ENCODE results near the gene COL18A1. TPM values are rescaled to one million over a fixed set of nuclear protein-coding genes. Genes with fewer than 3 reads are reported as not detected.

COL18A1 gene
- total and polyA plus RNA-seq, 10 donors: 35.0 to 208 (median 86.4) TPM

GRCh38 chr21:45461369-45461750 is 56.4 kb downstream of the COL18A1 start:
- intact Hi-C loops (cut with DNase I; ENCODE audit: low total_unique reads): no loop called here
- Histone ChIP-seq H3K27me3 (replicated peaks in 1 of 7) (peaks cover 0 to 42% (median 0%) of the 10 kb centered on the region in 7 donors), H3K27ac (no peak overlapping the region), H3K9me3 (peaks cover 0 to 25% (median 19%) of the 10 kb centered on the region in 8 donors), H3K36me3 (no peaks in the 10 kb centered on the region), H3K4me3 (no peak overlapping the region), H3K4me1 (peaks cover 0 to 9% (median 1%) of the 10 kb centered on the region in 6 donors)
- WGBS, 5 donors: 90 to 94% (median 92%) methylated on average over 5 of the region's 5 CpGs
- TF ChIP-seq CTCF (IDR thresholded peaks at IDR 0.05 in 8 of 11, conservative IDR thresholded peaks at IDR 0.05 in 3 of 11): no peak
- DNase-seq: peak; percentile 49

- TF ChIP-seq CTCF (IDR thresholded peaks at IDR 0.05 in 8 of 11, conservative IDR thresholded peaks at IDR 0.05 in 3 of 11) (no peak), POLR2A (IDR thresholded peaks at IDR 0.05) (no peak), POLR2AphosphoS5 (IDR thresholded peaks at IDR 0.05) (no peak)
- H3K27me3 ChIP-seq (replicated peaks in 1 of 7): peaks cover 0 to 37% (median 0%) of the 10 kb centered on the region in 7 donors
- peaks cover 0 to 25% (median 19%) of the 10 kb centered on the region in 8 donors for H3K9me3 ChIP-seq
- DNase-seq: no peak
- no peak overlapping the region for H3K27ac ChIP-seq
- no peaks in the 10 kb centered on the region for H3K36me3 ChIP-seq
- peaks cover 0 to 14% (median 3%) of the 10 kb centered on the region in 6 donors for H3K4me1 ChIP-seq
- intact Hi-C loops (cut with DNase I; ENCODE audit: low total_unique reads): no loop called here
- no peak overlapping the region for H3K4me3 ChIP-seq
Observed at GRCh38 chr21:45461806-45462341, 56.9 kb downstream of the COL18A1 start.

- H3K4me1 ChIP-seq: peaks cover 0 to 22% (median 5%) of the 10 kb centered on the region in 6 donors
- DNase-seq: no peak
- no peak overlapping the region for H3K4me3 ChIP-seq
- H3K27ac ChIP-seq: no peak overlapping the region
- peaks cover 0 to 25% (median 19%) of the 10 kb centered on the region in 8 donors for H3K9me3 ChIP-seq
- TF ChIP-seq POLR2AphosphoS5 (IDR thresholded peaks at IDR 0.05): no peak
- no peak for TF ChIP-seq CTCF (IDR thresholded peaks at IDR 0.05 in 8 of 11, conservative IDR thresholded peaks at IDR 0.05 in 3 of 11)
- no peak for TF ChIP-seq POLR2A (IDR thresholded peaks at IDR 0.05)
- WGBS, 5 donors: 84 to 92% (median 89%) methylated on average over 2 to 7 of the region's 7 CpGs
- H3K36me3 ChIP-seq: peaks cover 0 to 7% (median 0%) of the 10 kb centered on the region in 6 donors
- H3K27me3 ChIP-seq (replicated peaks in 1 of 7): peaks cover 0 to 28% (median 0%) of the 10 kb centered on the region in 7 donors
- intact Hi-C loops (cut with DNase I; ENCODE audit: low total_unique reads): no loop called here
Observed at GRCh38 chr21:45463871-45464270, 58.9 kb downstream of the COL18A1 start.

- Histone ChIP-seq H3K27ac (no peak overlapping the region), H3K36me3 (peaks cover 0 to 11% (median 0%) of the 10 kb centered on the region in 6 donors), H3K27me3 (replicated peaks in 1 of 7) (peaks cover 0 to 23% (median 0%) of the 10 kb centered on the region in 7 donors), H3K4me1 (peaks cover 0 to 22% (median 5%) of the 10 kb centered on the region in 6 donors), H3K4me3 (no peak overlapping the region), H3K9me3 (peaks cover 0 to 25% (median 19%) of the 10 kb centered on the region in 8 donors)
- DNase-seq: peak; percentile 33
- WGBS, 5 donors: 83 to 92% (median 88%) methylated on average over 5 of the region's 5 CpGs
- no peak for TF ChIP-seq POLR2AphosphoS5 (IDR thresholded peaks at IDR 0.05)
- no peak for TF ChIP-seq CTCF (IDR thresholded peaks at IDR 0.05 in 8 of 11, conservative IDR thresholded peaks at IDR 0.05 in 3 of 11)
- TF ChIP-seq POLR2A (IDR thresholded peaks at IDR 0.05): no peak
- intact Hi-C loops (cut with DNase I; ENCODE audit: low total_unique reads): no loop called here
Observed at GRCh38 chr21:45464309-45464708, 59.3 kb downstream of the COL18A1 start.

Data from spleen (tissue), 11 donors.